ENCODE measurements around the gene ARHGAP23. TPM values are rescaled to one million over a fixed set of nuclear protein-coding genes. Genes with fewer than 3 reads are reported as not detected.
A peak's percentile ranks its signal among the peaks of the same experiment; 100 is the strongest.

ARHGAP23 gene
- total and polyA plus RNA-seq, 2 donors (not counting 3 experiments of a cell fraction or from before 2014, with no cell fraction given): 25.4 to 190 TPM

- Histone ChIP-seq H3K9me3 (replicated peaks; ENCODE audit: control insufficient read depth, insufficient read depth, low read length) (no peaks in the 10 kb centered on the region), H3K79me2 (ENCODE audit: control insufficient read depth, insufficient read depth, low read length) (peaks cover 78% of the 10 kb centered on the region), H3K27me3 (ENCODE audit: control insufficient read depth in 2 of 2, insufficient read depth in 2 of 2, low read length in 2 of 2) (no peaks in the 10 kb centered on the region), H3K36me3 (ENCODE audit: control insufficient read depth in 2 of 2, extremely low read depth in 1 of 2, insufficient read depth in 2 of 2, low read length in 2 of 2) (peaks cover 21 to 52% of the 10 kb centered on the region in 2 experiments), H2AFZ (ENCODE audit: low read depth, low read length) (no peak overlapping the region), H4K20me1 (replicated peaks; ENCODE audit: control insufficient read depth, extremely low read depth, insufficient read depth, low read length) (no peaks in the 10 kb centered on the region), H3K4me1 (ENCODE audit: control insufficient read depth, extremely low read depth, insufficient read depth, low read length) (peaks cover 26% of the 10 kb centered on the region), H3K4me3 (replicated peaks in 1 of 3; ENCODE audit: insufficient read depth in 1 of 3, low read depth in 1 of 3, low read length in 3 of 3) (no peak overlapping the region), H3K9me1 (replicated peaks; ENCODE audit: control insufficient read depth, extremely low read depth, insufficient read depth, low read length) (no peaks in the 10 kb centered on the region), H3K27ac (ENCODE audit: insufficient read depth, low read depth, low read length) (no peak overlapping the region), H3K4me2 (ENCODE audit: insufficient read depth, low read length) (no peak overlapping the region), H3K9ac (replicated peaks; ENCODE audit: extremely low read depth, insufficient read depth, low read length) (no peak overlapping the region)
- BruUV-seq (replicated peaks): no TSS peak
- dilution Hi-C loops (cut with MboI; ENCODE audit: extremely low pct_ligation_motif_present, low sequenced_read_pairs): no loop called here
- DNase-seq (ENCODE audit: low read depth, low spot score) (no peak), FAIRE-seq (no peak)
- ChIA-PET POLR2A (no interaction called here), CTCF (interaction anchor here (0.9 to 1.1 kb wide), 3 partner anchors 16 to 36 kb away, joined by 3 to 4 read pairs (median 3); partner anchors contain the start of gene ARHGAP23)
- TF ChIP-seq MYC (IDR thresholded peaks at IDR 0.05; ENCODE audit: low read depth, low read length) (no peak), FOS (IDR thresholded peaks at IDR 0.05; ENCODE audit: borderline replicate concordance, insufficient read depth, low read length) (no peak), POLR2A (IDR thresholded peaks at IDR 0.05; ENCODE audit: low read depth, low read length) (peak; percentile 33), EZH2 (IDR thresholded peaks at IDR 0.05; ENCODE audit: borderline replicate concordance, low read depth, low read length, severe bottlenecking) (no peak), POLR2AphosphoS5 (IDR thresholded peaks at IDR 0.05; ENCODE audit: insufficient read depth, low read depth, low read length) (no peak)
- intact Hi-C loops (cut with micrococcal nuclease): no loop called here
Observed at GRCh38 chr17:38460082-38460715, 31.9 kb downstream of the ARHGAP23 start.

DNA sequence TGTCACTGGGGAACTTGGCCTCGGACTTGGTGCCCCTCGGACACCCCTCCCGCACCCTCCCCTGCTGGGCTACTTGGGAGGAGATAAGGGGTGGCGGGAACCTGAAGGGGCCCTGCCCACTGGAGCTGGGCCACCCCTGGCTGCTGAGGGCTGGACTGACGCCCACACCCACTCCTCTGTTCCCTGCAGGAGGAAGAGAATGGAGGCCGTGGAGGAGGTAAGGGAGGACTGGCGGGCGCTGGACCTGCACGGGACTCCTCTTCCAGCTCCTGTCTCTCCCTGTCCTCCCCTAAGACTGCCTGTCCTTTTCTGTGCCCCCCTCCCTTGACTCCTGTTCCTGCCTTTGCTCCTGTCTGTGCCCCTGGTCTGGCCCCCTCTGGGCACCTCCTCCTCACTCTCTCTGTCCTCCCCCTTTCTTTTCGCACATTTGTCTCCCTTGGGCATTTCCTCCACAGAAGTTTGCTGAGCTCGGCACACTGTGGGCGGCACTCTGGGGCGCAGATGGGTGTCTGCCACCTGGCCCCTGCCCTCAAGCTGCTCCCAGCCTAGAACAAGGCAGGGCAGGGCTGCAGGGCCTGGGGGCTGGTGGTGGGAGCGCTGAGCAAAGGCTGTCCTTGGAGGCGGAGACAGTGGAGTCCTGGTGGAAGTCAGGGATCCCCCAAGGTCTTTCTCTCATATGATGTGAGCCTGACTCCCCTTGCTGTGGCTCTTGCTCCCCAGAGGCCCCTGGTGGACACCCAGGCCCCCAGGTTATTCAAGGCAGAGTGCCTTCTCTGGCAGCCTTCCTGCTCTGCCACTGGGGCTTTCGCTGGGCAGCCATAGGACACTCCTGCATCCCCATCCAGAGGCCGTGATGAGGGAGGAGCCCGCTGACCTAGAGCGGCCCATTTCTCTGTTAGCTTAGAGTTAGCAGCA is 32.7 kb downstream of the ARHGAP23 start:
- H3K4me3 ChIP-seq (replicated peaks in 1 of 3; ENCODE audit: insufficient read depth in 1 of 3, low read depth in 1 of 3, low read length in 3 of 3): no peak overlapping the region
- H3K4me2 ChIP-seq (ENCODE audit: insufficient read depth, low read length): no peak overlapping the region
- no peaks in the 10 kb centered on the region for H3K9me3 ChIP-seq (replicated peaks; ENCODE audit: control insufficient read depth, insufficient read depth, low read length)
- H2AFZ ChIP-seq (ENCODE audit: low read depth, low read length): no peak overlapping the region
- no peak overlapping the region for H3K27ac ChIP-seq (ENCODE audit: insufficient read depth, low read depth, low read length)
- peaks cover 78% of the 10 kb centered on the region for H3K79me2 ChIP-seq (ENCODE audit: control insufficient read depth, insufficient read depth, low read length)
- peaks cover 25% of the 10 kb centered on the region for H3K4me1 ChIP-seq (ENCODE audit: control insufficient read depth, extremely low read depth, insufficient read depth, low read length)
- dilution Hi-C loops (cut with MboI; ENCODE audit: extremely low pct_ligation_motif_present, low sequenced_read_pairs) (no loop called here), intact Hi-C loops (cut with micrococcal nuclease) (no loop called here)
- no peak overlapping the region for H3K9ac ChIP-seq (replicated peaks; ENCODE audit: extremely low read depth, insufficient read depth, low read length)
- no peaks in the 10 kb centered on the region for H3K9me1 ChIP-seq (replicated peaks; ENCODE audit: control insufficient read depth, extremely low read depth, insufficient read depth, low read length)
- no peaks in the 10 kb centered on the region for H3K27me3 ChIP-seq (ENCODE audit: control insufficient read depth in 2 of 2, insufficient read depth in 2 of 2, low read length in 2 of 2)
- no peak for FAIRE-seq
- TF ChIP-seq POLR2AphosphoS5 (IDR thresholded peaks at IDR 0.05; ENCODE audit: insufficient read depth, low read depth, low read length): no peak
- no peak for TF ChIP-seq CTCF (IDR thresholded peaks at IDR 0.05; ENCODE audit: extremely low read depth in 1 of 2, insufficient read depth in 1 of 2, low read depth in 1 of 2, low read length in 2 of 2)
- TF ChIP-seq, protein P1, sequence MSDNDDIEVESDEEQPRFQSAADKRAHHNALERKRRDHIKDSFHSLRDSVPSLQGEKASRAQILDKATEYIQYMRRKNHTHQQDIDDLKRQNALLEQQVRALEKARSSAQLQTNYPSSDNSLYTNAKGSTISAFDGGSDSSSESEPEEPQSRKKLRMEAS (IDR thresholded peaks at IDR 0.05; ENCODE audit: insufficient read depth, insufficient read length): no peak
- TF ChIP-seq EZH2 (IDR thresholded peaks at IDR 0.05; ENCODE audit: borderline replicate concordance, low read depth, low read length, severe bottlenecking): no peak
- no peak for TF ChIP-seq GATA2 (IDR thresholded peaks at IDR 0.05; ENCODE audit: insufficient read depth, insufficient read length, low read depth, low read length)
- TF ChIP-seq JUN (IDR thresholded peaks at IDR 0.05; ENCODE audit: borderline replicate concordance, insufficient read depth, insufficient read length, low read depth): no peak
- BruUV-seq (replicated peaks): no TSS peak
- ChIA-PET POLR2A (no interaction called here), CTCF (interaction anchor here (1.0 kb wide), 1 partner anchor 37 kb away, joined by 4 read pairs; no protein-coding TSS in a partner anchor)
- H3K36me3 ChIP-seq (ENCODE audit: control insufficient read depth in 2 of 2, extremely low read depth in 1 of 2, insufficient read depth in 2 of 2, low read length in 2 of 2): peaks cover 21 to 54% of the 10 kb centered on the region in 2 experiments
- DNase-seq (ENCODE audit: low read depth, low spot score): no peak
- H4K20me1 ChIP-seq (replicated peaks; ENCODE audit: control insufficient read depth, extremely low read depth, insufficient read depth, low read length): no peaks in the 10 kb centered on the region
